Activated CD8-positive, alpha-beta memory T cell treated with anti-CD3 and anti-CD28 coated beads for 36 hours (primary cell): ENCODE measurements around the gene SLC38A8. TPM values are rescaled to one million over a fixed set of nuclear protein-coding genes. Genes with fewer than 3 reads are reported as not detected.

Experiments
- CTCF ChIA-PET: fragments of 350-600 bp; sonication (Branson Sonifier 250); formaldehyde crosslinking; loops from one replicate; lab custom pipeline; 2021; ENCODE audit warnings: antibody characterized with exemption; lab: Charles Lee
- POLR2A ChIA-PET: fragments of 350-600 bp; sonication (Branson Sonifier 250); formaldehyde crosslinking; loops from one replicate; lab custom pipeline; 2021; ENCODE audit warnings: antibody characterized with exemption; lab: Charles Lee
- total RNA-seq, 2 experiments: library from RNA; stranded (reverse); gene quantifications; one replicate each; pipeline ENCODE4 v1.2.3, GENCODE V29; 2021

SLC38A8 gene
- total RNA-seq, 2 experiments from 2014 or later, result not detected

- CTCF ChIA-PET, result interaction anchor here (1.2 to 1.9 kb wide), 2 partner anchors 10 to 13 kb away, joined by 4 to 9 read pairs; no protein-coding TSS in a partner anchor
- POLR2A ChIA-PET, result no interaction called here
Measured at GRCh38 chr16:84074721-84075120, 32.1 kb upstream of the SLC38A8 start.

GRCh38 chr16:84072014-84072413 is 29.4 kb upstream of the SLC38A8 start:
- CTCF ChIA-PET, result no interaction called here
- POLR2A ChIA-PET, result no interaction called here

- ChIA-PET CTCF (no interaction called here), POLR2A (no interaction called here)
Measured at GRCh38 chr16:84071121-84071520, 28.5 kb upstream of the SLC38A8 start.

GRCh38 chr16:84069540-84069939 is 26.9 kb upstream of the SLC38A8 start:
- POLR2A ChIA-PET, result no interaction called here
- CTCF ChIA-PET, result interaction anchor here (1.1 to 2.6 kb wide), 4 partner anchors 15 to 117 kb away, joined by 3 to 7 read pairs (median 6); partner anchors contain the start of gene TAF1C

- ChIA-PET CTCF (interaction anchor here (1.6 to 2.6 kb wide), 3 partner anchors 16 to 118 kb away, joined by 4 to 7 read pairs (median 7); partner anchors contain the start of gene TAF1C), POLR2A (no interaction called here)
Measured at GRCh38 chr16:84068783-84069462, 26.3 kb upstream of the SLC38A8 start.

GRCh38 chr16:84068041-84068440 is 25.4 kb upstream of the SLC38A8 start:
- ChIA-PET CTCF (interaction anchor here (2.6 kb wide), 1 partner anchor 119 kb away, joined by 7 read pairs; the partner anchor contains the start of gene TAF1C), POLR2A (no interaction called here)

GRCh38 chr16:84067640-84068039 is 25.0 kb upstream of the SLC38A8 start:
- ChIA-PET CTCF (interaction anchor here (2.6 kb wide), 1 partner anchor 119 kb away, joined by 7 read pairs; the partner anchor contains the start of gene TAF1C), POLR2A (no interaction called here)

GRCh38 chr16:84065536-84066132 is 23.0 kb upstream of the SLC38A8 start:
- CTCF ChIA-PET, result interaction anchor here (0.6 to 2.2 kb wide), 11 partner anchors 8 to 1786 kb away, joined by 3 to 18 read pairs (median 4); partner anchors contain the start of gene MBTPS1
- POLR2A ChIA-PET, result no interaction called here

- ChIA-PET POLR2A (no interaction called here), CTCF (interaction anchor here (1.1 to 1.4 kb wide), 3 partner anchors 9 to 238 kb away, joined by 3 to 7 read pairs (median 3); no protein-coding TSS in a partner anchor)
Measured at GRCh38 chr16:84063980-84064379, 21.4 kb upstream of the SLC38A8 start.

GRCh38 chr16:84062734-84063640 is 20.4 kb upstream of the SLC38A8 start:
- POLR2A ChIA-PET, result interaction anchor here (0.6 kb wide), 1 partner anchor 13 kb away, joined by 3 read pairs; no protein-coding TSS in a partner anchor
- CTCF ChIA-PET, result interaction anchor here (0.8 to 1.4 kb wide), 9 partner anchors 8 to 237 kb away, joined by 3 to 7 read pairs (median 3); partner anchors contain the start of gene MBTPS1

GRCh38 chr16:84061236-84061819 is 18.7 kb upstream of the SLC38A8 start:
- CTCF ChIA-PET, result interaction anchor here (0.8 to 1.4 kb wide), 2 partner anchors 14 to 104 kb away, joined by 4 to 6 read pairs; no protein-coding TSS in a partner anchor
- POLR2A ChIA-PET, result no interaction called here

- POLR2A ChIA-PET, result no interaction called here
- CTCF ChIA-PET, result interaction anchor here (1.4 to 1.7 kb wide), 2 partner anchors 103 to 127 kb away, joined by 4 to 6 read pairs; partner anchors contain the start of gene TAF1C
Measured at GRCh38 chr16:84059946-84060901, 17.6 kb upstream of the SLC38A8 start.

GRCh38 chr16:84059111-84059510 is 16.5 kb upstream of the SLC38A8 start:
- CTCF ChIA-PET, result interaction anchor here (0.9 to 1.7 kb wide), 2 partner anchors 13 to 128 kb away, joined by 3 to 4 read pairs; partner anchors contain the start of gene TAF1C

GRCh38 chr16:84058664-84059063 is 16.1 kb upstream of the SLC38A8 start:
- ChIA-PET POLR2A (no interaction called here), CTCF (interaction anchor here (0.9 to 1.7 kb wide), 2 partner anchors 12 to 129 kb away, joined by 3 to 4 read pairs; partner anchors contain the start of gene TAF1C)

More at GRCh38 chr16:84059111-84059510, 16.5 kb upstream of the SLC38A8 start:
- POLR2A ChIA-PET, result no interaction called here

GRCh38 chr16:84058211-84058610 is 15.6 kb upstream of the SLC38A8 start:
- ChIA-PET CTCF (interaction anchor here (0.9 to 2.2 kb wide), 2 partner anchors 8 to 12 kb away, joined by 3 to 6 read pairs; no protein-coding TSS in a partner anchor), POLR2A (no interaction called here)

- ChIA-PET CTCF (interaction anchor here (2.2 kb wide), 1 partner anchor 9 kb away, joined by 6 read pairs; no protein-coding TSS in a partner anchor), POLR2A (no interaction called here)
Measured at GRCh38 chr16:84056933-84057332, 14.3 kb upstream of the SLC38A8 start.
